ENCODE data around the gene APMAP. TPM values are rescaled to one million over a fixed set of nuclear protein-coding genes. Genes with fewer than 3 reads are reported as not detected.

The APMAP gene
- total and polyA plus RNA-seq, 2 of the 13 experiments (the other 11 are each of a cell fraction or from before 2014, with no cell fraction given): 168 to 214 TPM

DNA sequence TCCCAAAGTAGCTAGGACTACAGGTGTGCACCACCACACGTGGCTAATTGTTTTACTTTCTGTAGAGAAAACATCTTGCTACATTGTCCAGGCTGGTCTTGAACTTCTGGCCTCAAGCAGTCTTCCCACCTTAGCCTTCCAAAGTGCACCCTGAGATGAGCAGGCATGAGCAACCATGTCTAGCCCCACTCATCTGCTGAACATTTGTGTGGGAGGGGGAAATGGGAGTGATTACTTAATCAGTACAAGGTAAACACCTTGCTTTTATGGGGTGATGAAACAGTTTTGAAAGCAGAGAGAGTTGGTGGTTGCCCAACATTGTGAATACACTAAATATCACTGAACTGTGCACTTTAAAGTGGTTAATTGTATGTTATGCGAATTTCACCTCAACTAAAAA, 5.3 kb downstream of the APMAP start (continued):
- TF ChIP-seq, protein P1, sequence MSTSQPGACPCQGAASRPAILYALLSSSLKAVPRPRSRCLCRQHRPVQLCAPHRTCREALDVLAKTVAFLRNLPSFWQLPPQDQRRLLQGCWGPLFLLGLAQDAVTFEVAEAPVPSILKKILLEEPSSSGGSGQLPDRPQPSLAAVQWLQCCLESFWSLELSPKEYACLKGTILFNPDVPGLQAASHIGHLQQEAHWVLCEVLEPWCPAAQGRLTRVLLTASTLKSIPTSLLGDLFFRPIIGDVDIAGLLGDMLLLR (CRISPR knock-in tag; IDR thresholded peaks at IDR 0.05): no peak
- TF ChIP-seq ELF1 (CRISPR knock-in tag; IDR thresholded peaks at IDR 0.05): 0 out of 2 replicates have a peak, but pooled peaks have one; percentile 17
- TF ChIP-seq, protein P2, sequence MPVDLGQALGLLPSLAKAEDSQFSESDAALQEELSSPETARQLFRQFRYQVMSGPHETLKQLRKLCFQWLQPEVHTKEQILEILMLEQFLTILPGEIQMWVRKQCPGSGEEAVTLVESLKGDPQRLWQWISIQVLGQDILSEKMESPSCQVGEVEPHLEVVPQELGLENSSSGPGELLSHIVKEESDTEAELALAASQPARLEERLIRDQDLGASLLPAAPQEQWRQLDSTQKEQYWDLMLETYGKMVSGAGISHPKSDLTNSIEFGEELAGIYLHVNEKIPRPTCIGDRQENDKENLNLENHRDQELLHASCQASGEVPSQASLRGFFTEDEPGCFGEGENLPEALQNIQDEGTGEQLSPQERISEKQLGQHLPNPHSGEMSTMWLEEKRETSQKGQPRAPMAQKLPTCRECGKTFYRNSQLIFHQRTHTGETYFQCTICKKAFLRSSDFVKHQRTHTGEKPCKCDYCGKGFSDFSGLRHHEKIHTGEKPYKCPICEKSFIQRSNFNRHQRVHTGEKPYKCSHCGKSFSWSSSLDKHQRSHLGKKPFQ (CRISPR knock-in tag; IDR thresholded peaks at IDR 0.05; ENCODE audit: insufficient replicate concordance): no peak
- no peak for TF ChIP-seq ZNF333 (CRISPR knock-in tag; IDR thresholded peaks at IDR 0.05; ENCODE audit: borderline replicate concordance)
- no peak for TF ChIP-seq ZNF17 (CRISPR knock-in tag; IDR thresholded peaks at IDR 0.05)
- TF ChIP-seq ZNF121 (CRISPR knock-in tag; IDR thresholded peaks at IDR 0.05): peak; percentile 85
- TF ChIP-seq HNRNPLL (IDR thresholded peaks at IDR 0.05; ENCODE audit: low read depth, low read length, poor library complexity, severe bottlenecking): no peak
- 0 out of 2 replicates have a peak, but pooled peaks have one; percentile 35 for TF ChIP-seq ZNF124 (CRISPR knock-in tag; IDR thresholded peaks at IDR 0.05)
- TF ChIP-seq ZNF207 (IDR thresholded peaks at IDR 0.05; ENCODE audit: borderline replicate concordance): no peak
- TF ChIP-seq SP2 (CRISPR knock-in tag; IDR thresholded peaks at IDR 0.05): no peak
- TF ChIP-seq ZNF205 (CRISPR knock-in tag; IDR thresholded peaks at IDR 0.05): no peak
- TF ChIP-seq, protein P3, sequence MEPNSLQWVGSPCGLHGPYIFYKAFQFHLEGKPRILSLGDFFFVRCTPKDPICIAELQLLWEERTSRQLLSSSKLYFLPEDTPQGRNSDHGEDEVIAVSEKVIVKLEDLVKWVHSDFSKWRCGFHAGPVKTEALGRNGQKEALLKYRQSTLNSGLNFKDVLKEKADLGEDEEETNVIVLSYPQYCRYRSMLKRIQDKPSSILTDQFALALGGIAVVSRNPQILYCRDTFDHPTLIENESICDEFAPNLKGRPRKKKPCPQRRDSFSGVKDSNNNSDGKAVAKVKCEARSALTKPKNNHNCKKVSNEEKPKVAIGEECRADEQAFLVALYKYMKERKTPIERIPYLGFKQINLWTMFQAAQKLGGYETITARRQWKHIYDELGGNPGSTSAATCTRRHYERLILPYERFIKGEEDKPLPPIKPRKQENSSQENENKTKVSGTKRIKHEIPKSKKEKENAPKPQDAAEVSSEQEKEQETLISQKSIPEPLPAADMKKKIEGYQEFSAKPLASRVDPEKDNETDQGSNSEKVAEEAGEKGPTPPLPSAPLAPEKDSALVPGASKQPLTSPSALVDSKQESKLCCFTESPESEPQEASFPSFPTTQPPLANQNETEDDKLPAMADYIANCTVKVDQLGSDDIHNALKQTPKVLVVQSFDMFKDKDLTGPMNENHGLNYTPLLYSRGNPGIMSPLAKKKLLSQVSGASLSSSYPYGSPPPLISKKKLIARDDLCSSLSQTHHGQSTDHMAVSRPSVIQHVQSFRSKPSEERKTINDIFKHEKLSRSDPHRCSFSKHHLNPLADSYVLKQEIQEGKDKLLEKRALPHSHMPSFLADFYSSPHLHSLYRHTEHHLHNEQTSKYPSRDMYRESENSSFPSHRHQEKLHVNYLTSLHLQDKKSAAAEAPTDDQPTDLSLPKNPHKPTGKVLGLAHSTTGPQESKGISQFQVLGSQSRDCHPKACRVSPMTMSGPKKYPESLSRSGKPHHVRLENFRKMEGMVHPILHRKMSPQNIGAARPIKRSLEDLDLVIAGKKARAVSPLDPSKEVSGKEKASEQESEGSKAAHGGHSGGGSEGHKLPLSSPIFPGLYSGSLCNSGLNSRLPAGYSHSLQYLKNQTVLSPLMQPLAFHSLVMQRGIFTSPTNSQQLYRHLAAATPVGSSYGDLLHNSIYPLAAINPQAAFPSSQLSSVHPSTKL (CRISPR knock-in tag; IDR thresholded peaks at IDR 0.05): peak; percentile 87
- no peak for TF ChIP-seq ATM (IDR thresholded peaks at IDR 0.05; ENCODE audit: borderline replicate concordance)
- no peak for TF ChIP-seq ZSCAN20 (CRISPR knock-in tag; IDR thresholded peaks at IDR 0.05; ENCODE audit: borderline replicate concordance)
- TF ChIP-seq ZNF644 (CRISPR knock-in tag; IDR thresholded peaks at IDR 0.05; ENCODE audit: low read depth): peak; percentile 92
- TF ChIP-seq RFX1 (IDR thresholded peaks at IDR 0.05): no peak
- TF ChIP-seq NKX3-1 (CRISPR knock-in tag; IDR thresholded peaks at IDR 0.05): no peak
- TF ChIP-seq, protein P4, sequence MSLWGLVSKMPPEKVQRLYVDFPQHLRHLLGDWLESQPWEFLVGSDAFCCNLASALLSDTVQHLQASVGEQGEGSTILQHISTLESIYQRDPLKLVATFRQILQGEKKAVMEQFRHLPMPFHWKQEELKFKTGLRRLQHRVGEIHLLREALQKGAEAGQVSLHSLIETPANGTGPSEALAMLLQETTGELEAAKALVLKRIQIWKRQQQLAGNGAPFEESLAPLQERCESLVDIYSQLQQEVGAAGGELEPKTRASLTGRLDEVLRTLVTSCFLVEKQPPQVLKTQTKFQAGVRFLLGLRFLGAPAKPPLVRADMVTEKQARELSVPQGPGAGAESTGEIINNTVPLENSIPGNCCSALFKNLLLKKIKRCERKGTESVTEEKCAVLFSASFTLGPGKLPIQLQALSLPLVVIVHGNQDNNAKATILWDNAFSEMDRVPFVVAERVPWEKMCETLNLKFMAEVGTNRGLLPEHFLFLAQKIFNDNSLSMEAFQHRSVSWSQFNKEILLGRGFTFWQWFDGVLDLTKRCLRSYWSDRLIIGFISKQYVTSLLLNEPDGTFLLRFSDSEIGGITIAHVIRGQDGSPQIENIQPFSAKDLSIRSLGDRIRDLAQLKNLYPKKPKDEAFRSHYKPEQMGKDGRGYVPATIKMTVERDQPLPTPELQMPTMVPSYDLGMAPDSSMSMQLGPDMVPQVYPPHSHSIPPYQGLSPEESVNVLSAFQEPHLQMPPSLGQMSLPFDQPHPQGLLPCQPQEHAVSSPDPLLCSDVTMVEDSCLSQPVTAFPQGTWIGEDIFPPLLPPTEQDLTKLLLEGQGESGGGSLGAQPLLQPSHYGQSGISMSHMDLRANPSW (CRISPR knock-in tag; IDR thresholded peaks at IDR 0.05; ENCODE audit: borderline replicate concordance): no peak
- TF ChIP-seq, protein P5, sequence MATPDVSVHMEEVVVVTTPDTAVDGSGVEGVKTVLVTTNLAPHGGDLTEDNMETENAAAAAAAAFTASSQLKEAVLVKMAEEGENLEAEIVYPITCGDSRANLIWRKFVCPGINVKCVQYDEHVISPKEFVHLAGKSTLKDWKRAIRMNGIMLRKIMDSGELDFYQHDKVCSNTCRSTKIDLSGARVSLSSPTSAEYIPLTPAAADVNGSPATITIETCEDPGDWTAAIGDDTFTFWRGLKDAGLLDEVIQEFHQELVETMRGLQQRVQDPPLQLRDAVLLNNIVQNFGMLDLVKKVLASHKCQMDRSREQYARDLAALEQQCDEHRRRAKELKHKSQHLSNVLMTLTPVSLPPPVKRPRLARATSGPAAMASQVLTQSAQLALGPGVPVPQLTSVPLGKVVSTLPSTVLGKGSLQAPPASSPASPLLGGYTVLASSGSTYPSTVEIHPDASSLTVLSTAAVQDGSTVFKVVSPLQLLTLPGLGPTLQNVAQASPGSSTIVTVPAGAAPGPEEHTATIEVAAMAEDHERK (CRISPR knock-in tag; IDR thresholded peaks at IDR 0.05; ENCODE audit: low read depth): no peak
- peak; percentile 65; the same call in 1 of the 2 replicates for TF ChIP-seq CREM (IDR thresholded peaks at IDR 0.05)
- TF ChIP-seq CREM (CRISPR knock-in tag; IDR thresholded peaks at IDR 0.05): no peak
- peak; percentile 89 for TF ChIP-seq HMG20A (CRISPR knock-in tag; IDR thresholded peaks at IDR 0.05; ENCODE audit: borderline replicate concordance)

Data from HepG2 (cell line).